ENCODE data around the gene ZNF660.

ZNF660 gene

GRCh38 chr3:44632193-44632592, 47.4 kb downstream of the ZNF660 start:
- DNase-seq (ENCODE audit: low spot score): no peak

- DNase-seq (ENCODE audit: low spot score): no peak
Observed at GRCh38 chr3:44642337-44642736, 57.6 kb downstream of the ZNF660 start.

- DNase-seq (ENCODE audit: low spot score): no peak
Observed at GRCh38 chr3:44643024-44643423, 58.3 kb downstream of the ZNF660 start.

GRCh38 chr3:44647771-44648170, 63.0 kb downstream of the ZNF660 start:
- DNase-seq (ENCODE audit: low spot score): no peak

GRCh38 chr3:44648564-44649229, 63.9 kb downstream of the ZNF660 start, which contains the start of gene ZNF35:
Gene ZNF35 (plus strand): TSS chr3:44648732. CDS start chr3:44651068, 2,336 bp downstream.
- DNase-seq (ENCODE audit: low spot score): peak; percentile 85

Data from kidney capillary endothelial cell (primary cell).